ENCODE data around the gene PRSS36.
"Not testable (repeated sequence)": the region's sequence is repeated elsewhere in the genome, so short reads cannot be mapped to it uniquely, and the experiment has no call there.

Gene PRSS36

DNA sequence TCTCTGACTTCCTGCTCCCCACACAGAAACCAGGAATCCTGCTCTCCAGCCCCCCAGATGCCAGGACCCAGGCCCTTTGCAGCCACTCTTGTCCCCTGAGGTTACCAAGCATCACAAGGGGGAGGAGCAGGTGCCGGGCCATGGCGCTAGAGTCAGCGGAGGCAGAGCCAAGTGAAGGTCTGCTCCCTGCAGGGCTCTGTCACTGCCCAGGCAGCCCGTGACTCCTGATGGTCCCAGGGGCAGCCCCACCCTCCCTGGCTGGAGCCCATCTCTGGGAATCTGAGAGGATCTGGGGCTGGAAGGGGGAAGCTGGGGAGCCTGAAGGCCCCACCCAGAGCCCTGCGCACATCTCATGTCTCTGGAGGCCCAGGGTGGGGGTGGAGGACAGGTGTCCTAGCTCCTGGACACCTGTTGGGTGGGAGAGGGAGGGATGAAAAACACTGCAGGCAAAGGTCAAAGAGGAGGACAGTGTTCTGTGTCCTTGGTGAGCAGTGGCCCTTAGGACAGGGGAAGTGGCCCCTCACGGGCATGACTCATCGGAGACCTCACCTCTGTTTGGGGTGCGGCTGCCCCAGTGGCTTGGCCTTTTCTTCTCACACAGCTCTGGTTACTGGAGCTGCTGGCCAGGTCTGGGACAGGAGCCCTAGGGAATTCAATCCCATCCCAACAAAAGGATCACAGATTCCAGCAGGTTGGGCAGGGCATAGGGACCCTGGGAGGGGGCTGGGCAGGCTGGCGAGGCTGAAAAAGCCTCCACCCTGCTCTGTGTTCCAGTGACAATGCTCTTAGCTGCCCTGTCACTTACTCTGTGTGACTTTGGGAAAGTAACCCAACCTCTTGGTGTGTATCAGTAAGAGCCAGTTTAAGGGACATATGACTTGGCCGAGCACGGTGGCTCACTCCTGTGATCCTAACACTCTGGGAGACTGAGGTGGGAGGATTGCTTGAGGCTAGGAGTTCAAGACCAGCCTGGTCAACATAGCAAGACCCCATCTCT is at the start of gene PRSS36:
TSS of gene PRSS36 (minus strand) at position 173 of the 997 bp plus-strand sequence. CDS start at position 142, 31 bp downstream.
- DNase-seq = no peak

DNA sequence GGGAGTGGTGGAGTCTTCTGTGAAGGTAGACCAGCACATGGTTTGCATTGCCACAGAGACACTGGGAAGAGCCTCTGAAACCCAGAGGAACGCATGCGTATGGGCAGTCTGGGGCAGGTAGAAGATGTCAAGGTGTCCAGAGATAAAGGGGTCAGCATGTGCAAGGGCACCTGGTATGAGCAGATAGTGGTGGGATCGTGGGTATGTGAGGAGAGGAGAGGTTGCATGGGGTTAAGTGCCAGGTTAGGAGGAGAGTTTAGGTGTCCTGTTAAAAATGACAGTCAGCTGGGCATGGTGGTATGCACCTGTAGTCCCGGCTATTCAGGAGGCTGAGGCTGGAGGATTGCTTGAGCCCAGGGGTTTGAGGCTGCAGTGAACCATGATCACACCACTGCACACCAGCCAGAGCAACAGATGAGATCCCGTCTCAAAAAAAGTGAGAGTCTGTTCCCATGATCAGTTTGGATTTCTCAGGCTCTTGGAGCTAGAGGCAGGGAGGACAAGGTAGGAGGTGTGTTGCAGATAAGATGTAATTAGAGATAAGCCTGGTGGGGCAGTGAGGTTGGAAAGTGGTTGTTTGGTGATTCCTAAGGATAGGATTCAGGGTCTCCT is 49.7 kb upstream of the PRSS36 start:
- DNase-seq = no peak

DNA sequence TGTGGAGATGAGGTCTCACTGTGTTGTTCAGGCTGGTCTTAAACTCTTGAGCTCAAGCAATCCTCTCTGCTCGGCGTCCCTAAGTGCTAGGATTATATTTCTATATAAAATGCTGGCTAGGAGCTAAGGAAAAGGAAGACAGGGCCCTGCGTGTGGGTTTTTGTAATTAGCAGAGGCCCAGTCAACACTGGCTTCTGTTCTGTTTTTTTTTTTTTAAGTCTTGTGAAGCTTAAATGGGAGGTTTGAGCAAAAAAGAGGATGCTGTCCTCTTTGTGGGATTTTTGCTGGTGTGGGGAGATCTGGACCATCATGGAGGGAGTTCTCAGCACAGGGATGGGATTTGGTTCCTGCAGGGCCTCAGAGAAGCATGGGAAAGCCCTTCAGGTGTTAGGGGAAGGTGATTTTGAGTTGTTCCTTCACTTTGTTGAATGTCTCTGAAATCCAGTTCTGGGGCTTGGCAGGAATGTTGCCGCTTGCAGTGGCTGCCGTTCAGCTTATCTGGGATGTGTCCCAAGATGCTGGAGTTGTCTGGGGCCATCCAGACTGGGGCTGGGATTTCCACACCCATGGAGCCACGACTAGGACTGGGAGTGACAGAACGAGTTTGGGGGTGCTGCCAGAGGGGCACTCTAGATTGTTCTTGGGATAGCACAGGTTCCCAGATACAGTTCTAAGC is 48.5 kb upstream of the PRSS36 start:
- DNase-seq = no peak

DNA sequence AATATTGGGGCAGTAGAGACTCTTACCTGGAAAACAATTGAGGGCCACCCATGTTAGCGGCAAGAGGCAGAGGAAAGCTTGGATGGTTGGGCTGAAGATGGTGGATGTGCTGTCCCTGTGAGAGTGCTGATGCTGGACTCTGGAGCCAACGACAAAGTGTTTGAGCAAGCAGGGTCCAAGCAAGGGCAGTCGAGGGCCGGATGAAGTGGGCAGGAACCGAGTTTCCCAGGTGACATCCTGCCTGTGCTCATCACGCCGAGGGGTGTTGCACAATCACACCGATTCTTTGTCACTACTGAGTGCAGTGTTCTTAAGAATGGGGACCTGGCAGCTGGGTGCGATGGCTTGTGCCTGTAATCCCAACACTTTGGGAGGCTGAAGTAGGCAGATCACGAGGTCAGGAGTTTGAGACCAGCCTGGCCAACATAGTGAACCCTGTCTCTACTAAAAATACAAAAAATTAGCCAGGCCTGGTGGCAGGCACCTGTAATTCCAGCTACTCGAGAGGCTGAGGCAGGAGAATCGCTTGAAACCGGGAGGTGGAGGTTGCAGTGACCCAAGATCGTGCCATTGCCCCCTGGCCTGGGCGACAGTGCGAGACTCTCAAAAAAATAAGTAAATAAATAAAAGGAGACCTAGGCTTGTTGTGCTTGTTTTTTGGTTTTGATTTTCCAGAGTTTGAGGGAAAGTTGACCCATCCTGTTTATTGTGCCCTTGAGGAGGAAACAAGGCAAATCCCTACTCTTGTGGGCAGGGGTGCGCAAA is 46.6 kb upstream of the PRSS36 start:
- DNase-seq = no peak

DNA sequence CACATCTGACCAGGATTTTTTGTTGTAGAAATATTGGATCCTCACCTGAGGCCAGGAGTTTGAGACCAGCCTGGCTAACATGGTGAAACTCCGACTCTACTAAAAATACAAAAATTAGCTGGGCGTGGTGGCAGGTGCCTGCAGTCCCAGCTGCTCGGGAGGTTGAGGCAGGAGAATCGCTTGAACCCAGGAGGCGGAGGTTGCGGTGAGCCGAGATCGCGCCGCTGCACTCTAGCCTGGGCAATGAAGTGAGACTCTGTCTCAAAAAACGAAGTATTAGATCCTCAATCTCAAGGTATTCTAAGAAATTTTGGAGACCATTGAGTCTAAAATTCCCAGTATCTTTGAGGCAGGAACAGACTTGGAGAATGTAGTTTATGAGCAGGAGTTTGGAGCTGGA is 46.0 kb upstream of the PRSS36 start:
- DNase-seq = not testable (repeated sequence)

DNA sequence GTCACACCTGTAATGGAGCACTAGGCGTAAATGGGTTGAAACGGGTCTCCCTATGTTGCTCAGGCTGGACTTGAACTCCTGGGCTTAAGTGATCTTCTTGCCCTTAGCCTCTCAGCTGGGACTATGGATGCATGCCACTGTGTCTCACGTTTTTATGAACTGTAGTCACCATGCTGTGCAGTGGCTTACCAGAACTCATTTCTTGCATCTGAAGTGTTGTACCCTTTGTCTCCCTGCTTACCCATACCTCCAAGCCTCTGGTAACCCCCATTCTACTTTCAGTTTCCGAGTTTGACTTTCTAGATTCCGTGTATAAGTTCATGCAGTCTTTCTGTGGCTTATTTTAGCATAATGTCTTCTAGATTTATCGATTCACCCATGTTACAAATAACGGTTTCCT is 45.0 kb upstream of the PRSS36 start:
- DNase-seq = no peak

DNA sequence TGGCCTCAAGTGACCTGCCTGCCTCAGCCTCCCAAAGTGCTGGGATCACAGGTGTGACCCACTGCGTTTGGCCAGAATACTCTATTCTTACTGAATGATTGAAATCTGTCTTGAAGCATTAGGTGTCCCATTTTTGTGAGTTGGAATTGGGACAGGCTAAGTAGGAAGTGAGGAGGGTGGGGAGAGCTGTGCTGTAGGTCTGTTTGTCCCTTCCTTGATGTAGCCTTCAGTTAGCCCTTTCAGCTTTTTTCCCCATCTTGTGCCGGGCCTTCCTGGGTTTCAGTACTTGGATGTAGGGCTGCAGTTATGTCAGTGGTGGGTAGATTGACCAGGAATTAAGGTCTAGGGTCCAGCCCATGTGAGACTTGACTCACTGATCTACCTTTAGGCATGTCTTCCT is 44.0 kb upstream of the PRSS36 start:
- DNase-seq = no peak

DNA sequence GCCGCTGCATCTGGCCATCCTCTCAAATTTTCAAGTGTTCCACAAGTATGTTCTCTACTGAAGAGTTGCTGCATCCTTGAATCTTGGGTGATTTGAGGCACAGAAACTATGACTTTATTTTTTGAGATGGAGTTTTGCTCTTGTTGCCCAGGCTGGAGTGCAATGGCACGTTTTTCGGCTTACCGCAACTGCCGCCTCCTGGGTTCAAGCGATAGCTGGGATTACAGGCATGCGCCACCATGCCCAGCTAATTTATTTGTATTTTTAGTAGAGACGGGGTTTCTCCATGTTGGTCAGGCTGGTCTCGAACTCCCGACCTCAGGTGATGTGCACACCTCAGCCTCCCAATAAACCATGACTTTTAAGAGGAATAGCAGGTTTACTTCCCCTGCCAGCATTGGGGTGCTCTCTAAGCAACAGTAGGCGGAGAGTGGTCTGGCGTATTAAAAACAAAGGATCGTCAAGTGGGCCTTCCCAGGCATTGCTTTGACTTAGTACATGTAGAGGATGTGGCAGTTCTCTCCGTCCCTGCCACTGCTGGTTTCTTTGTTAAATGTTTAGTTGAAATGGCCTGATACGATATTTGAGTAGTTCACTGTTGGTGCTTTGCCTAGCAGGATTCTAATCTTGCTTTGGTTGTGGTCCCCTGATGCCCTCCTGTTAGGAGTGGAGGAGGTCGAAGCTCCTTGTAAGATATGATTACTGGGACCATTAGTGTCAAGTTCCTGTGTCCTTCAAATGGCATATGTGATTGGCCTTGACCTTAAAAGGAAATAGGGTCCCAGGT is 43.2 kb upstream of the PRSS36 start:
- no peak for DNase-seq

DNA sequence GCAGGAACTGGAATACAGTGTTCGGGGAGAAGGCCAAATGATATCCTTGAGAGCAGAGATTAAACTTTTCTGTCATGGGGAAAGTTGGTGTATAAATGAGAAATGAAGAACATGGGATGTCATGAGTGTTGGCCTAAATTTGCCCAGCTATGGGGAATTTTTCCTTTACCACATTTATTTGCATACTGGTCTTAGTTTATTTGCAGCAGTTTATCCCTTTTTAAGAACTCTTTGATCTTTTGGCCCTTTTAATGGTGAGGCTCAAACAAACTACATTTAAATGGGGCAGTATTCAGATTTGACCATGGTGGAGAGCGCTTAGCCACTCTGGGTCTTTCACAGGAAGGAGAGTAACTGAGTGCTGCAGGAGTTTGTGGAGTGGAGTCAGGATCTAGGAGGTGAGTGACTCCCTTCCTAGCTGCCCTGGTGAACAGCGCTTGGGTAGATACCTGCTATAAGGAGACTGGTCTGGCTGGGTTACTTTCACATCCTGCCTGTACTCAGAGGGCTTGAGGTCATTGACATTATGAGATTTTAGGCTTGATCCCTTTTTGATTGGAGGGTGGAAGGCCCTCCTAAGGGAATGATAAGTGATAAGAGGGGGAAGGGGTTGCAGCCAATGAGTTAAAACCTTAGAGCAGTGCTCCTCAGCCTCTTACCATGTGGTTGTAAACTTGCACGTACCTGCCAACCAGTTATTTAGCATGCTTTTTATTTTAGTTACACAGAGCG is 42.0 kb upstream of the PRSS36 start:
- DNase-seq = no peak

DNA sequence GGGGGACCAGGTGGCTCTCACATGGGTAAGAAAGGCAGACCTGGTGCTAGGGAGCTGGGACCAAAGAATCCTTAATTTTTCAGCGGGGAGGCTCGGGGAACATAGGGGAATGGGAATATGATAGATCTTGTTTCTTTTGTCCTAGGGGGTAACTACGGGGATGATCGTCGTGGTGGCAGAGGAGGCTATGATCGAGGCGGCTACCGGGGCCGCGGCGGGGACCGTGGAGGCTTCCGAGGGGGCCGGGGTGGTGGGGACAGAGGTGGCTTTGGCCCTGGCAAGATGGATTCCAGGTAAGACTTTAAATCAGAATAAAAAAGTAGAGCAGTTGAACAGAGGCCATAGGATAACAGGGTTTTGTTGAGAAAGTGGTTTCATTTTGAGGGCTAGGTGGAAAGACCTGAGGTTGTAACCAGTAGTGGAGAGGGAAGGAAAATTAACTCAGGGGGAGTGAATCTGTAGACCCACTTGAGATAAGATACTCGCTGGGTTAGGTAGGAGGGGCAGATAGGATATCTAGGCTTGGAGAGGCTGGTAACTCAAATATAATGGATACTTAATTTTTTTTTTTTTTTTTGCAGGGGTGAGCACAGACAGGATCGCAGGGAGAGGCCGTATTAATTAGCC is 41.1 kb upstream of the PRSS36 start:
- DNase-seq = no peak

DNA sequence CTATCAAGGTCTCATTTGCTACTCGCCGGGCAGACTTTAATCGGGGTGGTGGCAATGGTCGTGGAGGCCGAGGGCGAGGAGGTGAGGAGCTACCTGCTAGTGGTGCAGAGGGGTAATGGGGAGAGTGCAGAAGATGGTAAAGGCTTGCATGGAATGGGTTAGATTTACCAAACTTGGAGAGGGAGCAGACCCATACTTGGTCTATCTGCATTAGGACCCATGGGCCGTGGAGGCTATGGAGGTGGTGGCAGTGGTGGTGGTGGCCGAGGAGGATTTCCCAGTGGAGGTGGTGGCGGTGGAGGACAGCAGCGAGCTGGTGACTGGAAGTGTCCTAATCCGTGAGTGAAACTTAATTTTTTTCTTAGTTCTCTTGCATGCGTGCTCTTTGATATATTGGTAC is 40.2 kb upstream of the PRSS36 start:
- DNase-seq = no peak

DNA sequence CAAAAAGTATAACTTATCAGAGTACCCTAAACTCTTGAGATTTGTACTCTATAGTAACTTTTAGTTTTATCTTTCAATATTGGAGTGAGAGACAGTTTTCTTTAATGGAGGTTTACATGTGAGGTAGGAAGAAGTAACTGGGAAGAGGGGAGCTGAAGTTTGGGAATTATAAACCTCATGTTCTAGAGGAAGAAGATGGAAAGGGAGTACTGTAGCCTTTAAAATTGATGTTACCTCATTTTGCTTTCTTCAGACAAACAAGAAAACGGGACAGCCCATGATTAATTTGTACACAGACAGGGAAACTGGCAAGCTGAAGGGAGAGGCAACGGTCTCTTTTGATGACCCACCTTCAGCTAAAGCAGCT is 39.5 kb upstream of the PRSS36 start:
- DNase-seq = no peak

DNA sequence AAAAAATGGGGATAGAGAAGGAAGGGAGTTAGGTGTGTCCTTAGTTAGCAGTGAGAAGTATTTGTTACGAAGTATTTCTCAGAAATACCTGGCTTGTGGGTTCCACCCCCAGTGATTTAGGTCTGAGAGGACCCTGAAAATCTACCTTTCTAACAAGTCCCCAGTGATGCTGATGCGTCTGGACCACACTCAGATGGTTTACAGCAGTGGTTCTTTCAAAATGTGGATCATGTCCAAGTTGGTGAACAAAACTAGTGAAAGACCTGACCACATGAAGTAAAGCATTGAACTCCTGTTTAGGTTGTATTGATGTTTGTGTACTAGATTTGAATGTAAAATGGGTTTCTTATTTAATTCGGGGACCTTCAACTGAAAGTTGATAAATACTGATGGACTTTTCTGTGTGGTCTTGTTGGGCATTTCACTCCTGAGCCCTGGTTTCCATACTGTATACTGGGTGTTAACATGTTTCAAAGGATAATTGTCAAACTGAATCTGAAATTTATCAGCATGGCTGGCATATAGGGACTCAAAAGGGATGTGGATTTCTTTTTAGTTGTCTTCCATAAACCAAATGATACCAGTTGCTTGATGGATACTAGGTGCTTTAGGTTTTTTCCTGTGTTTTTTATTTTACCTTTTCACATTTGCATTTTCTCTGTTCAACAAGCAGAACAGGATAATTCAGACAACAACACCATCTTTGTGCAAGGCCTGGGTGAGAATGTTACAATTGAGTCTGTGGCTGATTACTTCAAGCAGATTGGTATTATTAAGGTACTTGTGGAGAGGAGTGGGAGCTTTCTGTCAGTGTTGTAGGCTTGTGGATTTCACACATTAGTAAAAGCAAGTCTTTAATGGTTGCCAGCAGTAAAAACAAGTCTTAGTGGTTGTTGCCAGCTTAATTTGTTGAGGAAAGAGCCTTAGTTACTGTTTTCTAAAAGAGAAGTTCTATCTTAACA is 38.9 kb upstream of the PRSS36 start:
- DNase-seq = no peak

DNA sequence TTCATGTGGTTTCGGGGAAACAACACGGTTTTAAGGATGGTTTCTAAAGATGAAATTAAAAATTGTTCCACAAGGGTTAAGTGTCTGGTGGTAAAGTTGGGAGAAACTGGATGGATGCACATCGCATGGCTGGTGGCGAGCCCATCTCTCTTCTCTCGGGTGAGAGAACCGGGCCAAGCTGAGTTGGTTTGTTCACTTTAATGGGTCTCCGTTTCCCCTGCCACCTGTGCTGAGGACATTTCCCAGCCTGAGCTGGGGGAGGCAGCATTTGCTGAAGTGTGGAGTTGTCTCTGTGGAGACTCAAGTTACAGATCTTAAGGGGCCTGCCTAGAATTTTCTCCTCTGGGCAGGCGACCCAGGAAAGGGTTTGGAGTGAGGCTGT is 37.9 kb upstream of the PRSS36 start:
- DNase-seq = no peak

DNA sequence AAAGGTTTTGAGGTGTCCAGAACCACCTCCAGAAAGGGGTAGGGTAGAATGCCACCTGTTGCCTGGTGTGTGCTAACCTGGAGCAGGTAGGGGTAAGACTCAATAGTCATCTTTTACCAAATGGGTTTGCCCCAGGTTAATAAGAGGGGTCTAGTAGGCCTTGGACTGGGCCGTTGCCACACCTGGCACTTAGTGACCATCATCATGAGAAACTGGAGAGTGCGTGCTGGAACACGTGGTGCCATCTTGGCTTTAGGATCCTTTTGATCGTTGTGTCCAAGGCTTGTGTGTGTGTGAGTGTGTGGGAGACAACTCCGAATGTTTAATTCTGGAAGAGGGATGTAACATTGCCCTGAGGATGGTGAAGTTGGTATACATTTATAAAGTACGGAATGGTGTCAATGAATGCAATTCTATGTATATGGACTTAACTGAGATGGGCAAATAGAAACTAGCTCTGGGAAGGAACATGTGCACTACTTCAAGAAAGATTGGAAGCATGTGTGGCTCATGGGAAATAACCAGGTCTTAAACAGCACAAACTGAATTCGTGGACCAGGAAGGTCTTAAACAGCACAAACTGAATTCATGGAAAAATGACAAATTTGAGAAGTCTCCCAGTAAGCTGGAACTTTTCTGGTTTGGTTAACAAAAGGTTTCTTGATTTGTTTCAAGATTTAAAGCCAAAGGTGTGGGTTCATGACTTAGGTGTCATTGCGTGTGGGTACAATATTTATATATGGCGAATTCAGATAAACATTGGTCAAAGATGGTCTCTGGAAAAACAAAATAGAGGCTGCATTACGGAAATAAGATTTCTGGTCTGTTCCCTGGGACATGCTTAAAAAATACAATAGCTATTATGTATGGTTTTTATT is 37.3 kb upstream of the PRSS36 start:
- DNase-seq = no peak

DNA sequence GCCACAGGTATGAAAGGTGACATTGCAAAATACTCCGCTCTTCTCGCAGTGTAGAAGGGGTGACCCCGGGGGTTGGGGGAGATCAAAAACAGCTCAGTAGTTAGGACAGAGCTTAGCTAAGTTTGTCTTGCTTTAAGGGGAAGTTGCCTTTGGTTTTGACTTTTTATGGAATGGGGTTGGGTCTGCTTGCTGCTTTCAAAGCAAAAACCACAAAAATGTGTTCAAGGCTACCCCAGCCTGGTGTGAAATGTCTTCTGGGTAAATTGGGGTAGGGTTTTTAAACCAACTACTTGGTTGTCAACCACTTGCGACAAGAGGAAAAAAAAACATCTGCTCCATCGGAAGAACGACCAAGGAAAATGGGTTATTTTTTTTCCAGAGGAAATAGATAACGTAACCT is 36.3 kb upstream of the PRSS36 start:
- no peak for DNase-seq

DNA sequence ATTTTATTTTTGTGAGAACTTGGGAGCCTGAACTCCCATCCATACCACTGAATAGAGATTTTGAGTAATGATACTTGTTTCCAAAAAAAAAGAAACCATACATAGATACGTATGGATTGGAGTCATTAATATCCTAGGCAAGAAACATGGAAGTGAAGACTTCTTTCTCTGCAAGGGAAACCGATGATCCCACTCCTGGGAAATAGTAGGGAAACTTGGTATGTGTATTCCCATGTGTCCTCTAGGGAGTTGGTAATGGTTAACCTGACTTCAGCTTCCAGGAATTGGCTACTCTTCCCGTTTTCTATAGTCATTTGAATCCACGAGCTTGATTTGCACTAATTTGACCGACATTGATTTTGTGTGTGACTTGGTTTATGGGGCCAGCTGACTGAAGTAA is 35.5 kb upstream of the PRSS36 start:
- DNase-seq = no peak

DNA sequence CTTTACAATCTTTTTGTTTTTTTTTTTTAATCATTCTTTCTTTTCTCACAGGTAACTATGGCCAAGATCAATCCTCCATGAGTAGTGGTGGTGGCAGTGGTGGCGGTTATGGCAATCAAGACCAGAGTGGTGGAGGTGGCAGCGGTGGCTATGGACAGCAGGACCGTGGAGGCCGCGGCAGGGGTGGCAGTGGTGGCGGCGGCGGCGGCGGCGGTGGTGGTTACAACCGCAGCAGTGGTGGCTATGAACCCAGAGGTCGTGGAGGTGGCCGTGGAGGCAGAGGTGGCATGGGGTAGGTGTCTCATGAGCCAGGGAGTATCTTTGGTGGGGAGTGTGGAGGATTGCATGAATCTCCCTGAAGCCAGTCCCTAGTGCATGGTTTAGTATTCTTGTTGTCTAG is 35.0 kb upstream of the PRSS36 start:
- DNase-seq = no peak

Data from NCI-H2081 treated with DMSO at 0.1 percent for 48 hours (cell line).